HepG2 (cell line): Measurements from ENCODE around the gene C20orf204. TPM values are rescaled to one million over a fixed set of nuclear protein-coding genes. Genes with fewer than 3 reads are reported as not detected.
A peak's percentile ranks its signal among the peaks of the same experiment; 100 is the strongest.

Experiments
- AGO2 ChIP-seq: fragments of 200-400 bp; formaldehyde crosslinking; optimal IDR thresholded peaks from 2 replicates; pipeline ENCODE3; 2017; ENCODE audit warnings: mild to moderate bottlenecking, low read depth, low read length, moderate library complexity
- ATAD3A ChIP-seq: sonication (generic); formaldehyde crosslinking; IDR thresholded peaks from 2 replicates; pipeline ENCODE4 v1.4.0; 2020; ENCODE audit warnings: missing genetic modification reagents
- KLF6 ChIP-seq: IDR thresholded peaks from 2 replicates; pipeline ENCODE4 v1.8.0; 2016; ENCODE audit warnings: missing biosample characterization, missing genetic modification reagents
- RARG ChIP-seq: sonication (generic); formaldehyde crosslinking; IDR thresholded peaks from 2 replicates; pipeline ENCODE4 v1.4.0; 2020; ENCODE audit warnings: low read depth, mild to moderate bottlenecking, missing genetic modification reagents
- SNAPC4 ChIP-seq: sonication (generic); formaldehyde crosslinking; IDR thresholded peaks from 2 replicates; pipeline ENCODE4 v1.4.0; 2020; ENCODE audit warnings: mild to moderate bottlenecking, missing genetic modification reagents
- TAF15 ChIP-seq: fragments of 200-400 bp; formaldehyde crosslinking; IDR thresholded peaks from one replicate; pipeline ENCODE4 v1.6.1; 2018; ENCODE audit warnings: mild to moderate bottlenecking, low read depth, low read length; ENCODE audit not compliant: poor library complexity, severe bottlenecking
- YEATS4 ChIP-seq: sonication (generic); formaldehyde crosslinking; IDR thresholded peaks from 2 replicates; pipeline ENCODE4 v1.4.0; 2020; ENCODE audit warnings: missing genetic modification reagents, borderline replicate concordance
- ZNF10 ChIP-seq: sonication (generic); formaldehyde crosslinking; IDR thresholded peaks from 2 replicates; pipeline ENCODE4 v1.4.0; 2020; ENCODE audit warnings: mild to moderate bottlenecking, low read depth, missing genetic modification reagents, borderline replicate concordance
- ZNF230 ChIP-seq: sonication (generic); formaldehyde crosslinking; IDR thresholded peaks from 2 replicates; pipeline ENCODE4 v1.4.0; 2020; ENCODE audit warnings: mild to moderate bottlenecking, missing genetic modification reagents
- ZNF253 ChIP-seq: sonication (generic); formaldehyde crosslinking; IDR thresholded peaks from 2 replicates; pipeline ENCODE4 v1.8.0; 2022; ENCODE audit warnings: mild to moderate bottlenecking, missing genetic modification reagents, borderline replicate concordance
- ZNF468 ChIP-seq: sonication (generic); formaldehyde crosslinking; IDR thresholded peaks from 2 replicates; pipeline ENCODE4 v1.8.0; 2022; ENCODE audit warnings: mild to moderate bottlenecking, moderate library complexity, missing genetic modification reagents
- ZNF704 ChIP-seq: sonication (generic); formaldehyde crosslinking; IDR thresholded peaks from 2 replicates; pipeline ENCODE4 v1.8.1; 2023; ENCODE audit warnings: mild to moderate bottlenecking, inconsistent platforms, moderate library complexity, missing genetic modification reagents, borderline replicate concordance
- ZNF891 ChIP-seq: sonication (generic); formaldehyde crosslinking; IDR thresholded peaks from 2 replicates; pipeline ENCODE4 v1.5.0; 2020; ENCODE audit warnings: mild to moderate bottlenecking, missing genetic modification reagents
- ZSCAN31 ChIP-seq: sonication (generic); formaldehyde crosslinking; IDR thresholded peaks from 2 replicates; pipeline ENCODE4 v1.5.0; 2020; ENCODE audit warnings: low read depth, mild to moderate bottlenecking, missing genetic modification reagents
- polyA plus RNA-seq, 8 experiments: library from polyadenylated mRNA; depleted of rRNA in 3 of 8; stranded (reverse) in 7 of 8; unstranded in 1 of 8; fragments of >200 nt; fragmentation: Illumina TruSeq in 4 of 8; extraction: Trizol in 4 of 8; gene quantifications; 2 replicates each; pipeline versions ENCODE4 v1.2.1 to v1.2.3, GENCODE V29; 2011 to 2016; ENCODE audit warnings: low read depth in 4 of 8, missing spikeins in 1 of 8, mixed read lengths in 1 of 8; ENCODE audit not compliant: insufficient read depth in 1 of 8
- total RNA-seq, 5 experiments: library from RNA; depleted of rRNA; stranded (reverse); fragments of >200 nt; fragmentation: Illumina TruSeq; extraction: Trizol; gene quantifications; 2 replicates each; pipeline ENCODE4 v1.2.3, GENCODE V29; 2016; ENCODE audit warnings: low read depth in 1 of 5
- TF ChIP-seq, protein P1 (sequence below): sonication (generic); formaldehyde crosslinking; IDR thresholded peaks from 2 replicates; pipeline ENCODE4 v1.5.0; 2020; ENCODE audit warnings: missing genetic modification reagents, mild to moderate bottlenecking, borderline replicate concordance
- TF ChIP-seq, protein P2 (sequence below): IDR thresholded peaks from 2 replicates; pipeline ENCODE4 v1.6.1; 2018; ENCODE audit warnings: missing genetic modification reagents
- TF ChIP-seq, protein P3 (sequence below): sonication (generic); formaldehyde crosslinking; IDR thresholded peaks from 2 replicates; pipeline ENCODE4 v1.4.0; 2020; ENCODE audit warnings: missing genetic modification reagents

The C20orf204 gene
- total and polyA plus RNA-seq, 2 of the 13 experiments (the other 11 are each of a cell fraction or from before 2014, with no cell fraction given): 22.1 to 80.0 TPM

- TF ChIP-seq ZSCAN31 (CRISPR knock-in tag) (peak; percentile 54), KLF6 (CRISPR knock-in tag) (no peak), ZNF468 (CRISPR knock-in tag) (no peak; the same call in 1 of the 2 replicates), ZNF704 (CRISPR knock-in tag) (peak; percentile 61; the same call in 1 of the 2 replicates), ATAD3A (CRISPR knock-in tag) (peak; percentile 37), TAF15 (no peak), ZNF253 (CRISPR knock-in tag) (no peak), ZNF891 (no peak), YEATS4 (CRISPR knock-in tag) (peak; percentile 65; the same call in 1 of the 2 replicates), ZNF230 (CRISPR knock-in tag) (peak; percentile 88; the same call in 1 of the 2 replicates), AGO2 (peak; percentile 98), SNAPC4 (CRISPR knock-in tag) (no peak; the same call in 1 of the 2 replicates), ZNF10 (CRISPR knock-in tag) (no peak), RARG (CRISPR knock-in tag) (0 out of 2 replicates have a peak, but pooled peaks have one; percentile 35)
- TF ChIP-seq, protein P1, sequence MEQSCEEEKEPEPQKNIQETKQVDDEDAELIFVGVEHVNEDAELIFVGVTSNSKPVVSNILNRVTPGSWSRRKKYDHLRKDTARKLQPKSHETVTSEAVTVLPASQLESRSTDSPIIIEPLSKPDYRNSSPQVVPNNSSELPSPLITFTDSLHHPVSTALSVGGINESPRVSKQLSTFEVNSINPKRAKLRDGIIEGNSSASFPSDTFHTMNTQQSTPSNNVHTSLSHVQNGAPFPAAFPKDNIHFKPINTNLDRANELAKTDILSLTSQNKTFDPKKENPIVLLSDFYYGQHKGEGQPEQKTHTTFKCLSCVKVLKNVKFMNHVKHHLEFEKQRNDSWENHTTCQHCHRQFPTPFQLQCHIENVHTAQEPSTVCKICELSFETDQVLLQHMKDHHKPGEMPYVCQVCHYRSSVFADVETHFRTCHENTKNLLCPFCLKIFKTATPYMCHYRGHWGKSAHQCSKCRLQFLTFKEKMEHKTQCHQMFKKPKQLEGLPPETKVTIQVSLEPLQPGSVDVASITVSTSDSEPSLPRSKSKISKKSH (CRISPR knock-in tag): peak; percentile 80
- TF ChIP-seq, protein P2, sequence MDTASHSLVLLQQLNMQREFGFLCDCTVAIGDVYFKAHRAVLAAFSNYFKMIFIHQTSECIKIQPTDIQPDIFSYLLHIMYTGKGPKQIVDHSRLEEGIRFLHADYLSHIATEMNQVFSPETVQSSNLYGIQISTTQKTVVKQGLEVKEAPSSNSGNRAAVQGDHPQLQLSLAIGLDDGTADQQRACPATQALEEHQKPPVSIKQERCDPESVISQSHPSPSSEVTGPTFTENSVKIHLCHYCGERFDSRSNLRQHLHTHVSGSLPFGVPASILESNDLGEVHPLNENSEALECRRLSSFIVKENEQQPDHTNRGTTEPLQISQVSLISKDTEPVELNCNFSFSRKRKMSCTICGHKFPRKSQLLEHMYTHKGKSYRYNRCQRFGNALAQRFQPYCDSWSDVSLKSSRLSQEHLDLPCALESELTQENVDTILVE (CRISPR knock-in tag): peak; percentile 71; the same call in 1 of the 2 replicates
- TF ChIP-seq, protein P3, sequence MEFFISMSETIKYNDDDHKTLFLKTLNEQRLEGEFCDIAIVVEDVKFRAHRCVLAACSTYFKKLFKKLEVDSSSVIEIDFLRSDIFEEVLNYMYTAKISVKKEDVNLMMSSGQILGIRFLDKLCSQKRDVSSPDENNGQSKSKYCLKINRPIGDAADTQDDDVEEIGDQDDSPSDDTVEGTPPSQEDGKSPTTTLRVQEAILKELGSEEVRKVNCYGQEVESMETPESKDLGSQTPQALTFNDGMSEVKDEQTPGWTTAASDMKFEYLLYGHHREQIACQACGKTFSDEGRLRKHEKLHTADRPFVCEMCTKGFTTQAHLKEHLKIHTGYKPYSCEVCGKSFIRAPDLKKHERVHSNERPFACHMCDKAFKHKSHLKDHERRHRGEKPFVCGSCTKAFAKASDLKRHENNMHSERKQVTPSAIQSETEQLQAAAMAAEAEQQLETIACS (CRISPR knock-in tag): no peak
Observed at GRCh38 chr20:64035933-64036345, at the start of gene C20orf204 (continued).
